Measurements from ENCODE around the gene RARA.

RARA gene

DNA sequence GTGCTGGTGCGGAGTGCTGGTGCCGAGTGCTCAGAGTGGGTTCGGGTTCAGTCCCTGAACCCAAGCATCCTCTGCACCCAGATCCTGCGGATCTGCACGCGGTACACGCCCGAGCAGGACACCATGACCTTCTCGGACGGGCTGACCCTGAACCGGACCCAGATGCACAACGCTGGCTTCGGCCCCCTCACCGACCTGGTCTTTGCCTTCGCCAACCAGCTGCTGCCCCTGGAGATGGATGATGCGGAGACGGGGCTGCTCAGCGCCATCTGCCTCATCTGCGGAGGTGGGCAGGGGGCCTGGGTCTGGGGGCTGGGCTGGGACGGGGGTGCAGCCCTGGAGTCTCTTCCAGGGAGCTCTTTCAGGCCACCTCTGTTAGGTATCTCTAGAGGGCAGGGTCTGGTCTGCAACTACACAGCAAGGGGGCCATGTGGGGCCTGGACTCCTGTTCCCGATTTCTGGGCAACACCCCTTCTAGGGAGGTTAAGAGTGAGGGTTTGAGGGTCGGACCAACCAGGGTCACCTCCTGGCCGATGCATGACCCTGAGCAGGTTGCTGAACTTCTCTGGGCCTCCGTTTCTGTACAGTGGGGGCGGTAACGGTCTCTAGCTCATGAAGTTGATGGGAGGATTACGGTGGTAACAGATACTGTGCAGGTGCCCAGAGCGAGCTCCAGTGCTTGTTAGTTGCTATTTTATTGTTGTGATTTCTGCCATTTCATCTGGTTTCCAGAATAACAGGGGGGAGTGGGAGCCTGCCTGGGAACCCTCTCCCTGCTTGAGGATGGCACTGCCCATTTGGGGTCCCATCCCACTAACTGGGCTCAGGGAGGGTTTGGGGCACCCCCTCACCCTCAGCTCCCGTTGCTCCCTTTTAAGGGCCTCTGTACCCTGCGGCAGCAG is 45.5 kb downstream of the RARA start (continued):
- peak; percentile 35 for TF ChIP-seq ZNF341 (tag by site-specific recombination; IDR thresholded peaks at IDR 0.05; ENCODE audit: low read depth)
- TF ChIP-seq, protein P1, sequence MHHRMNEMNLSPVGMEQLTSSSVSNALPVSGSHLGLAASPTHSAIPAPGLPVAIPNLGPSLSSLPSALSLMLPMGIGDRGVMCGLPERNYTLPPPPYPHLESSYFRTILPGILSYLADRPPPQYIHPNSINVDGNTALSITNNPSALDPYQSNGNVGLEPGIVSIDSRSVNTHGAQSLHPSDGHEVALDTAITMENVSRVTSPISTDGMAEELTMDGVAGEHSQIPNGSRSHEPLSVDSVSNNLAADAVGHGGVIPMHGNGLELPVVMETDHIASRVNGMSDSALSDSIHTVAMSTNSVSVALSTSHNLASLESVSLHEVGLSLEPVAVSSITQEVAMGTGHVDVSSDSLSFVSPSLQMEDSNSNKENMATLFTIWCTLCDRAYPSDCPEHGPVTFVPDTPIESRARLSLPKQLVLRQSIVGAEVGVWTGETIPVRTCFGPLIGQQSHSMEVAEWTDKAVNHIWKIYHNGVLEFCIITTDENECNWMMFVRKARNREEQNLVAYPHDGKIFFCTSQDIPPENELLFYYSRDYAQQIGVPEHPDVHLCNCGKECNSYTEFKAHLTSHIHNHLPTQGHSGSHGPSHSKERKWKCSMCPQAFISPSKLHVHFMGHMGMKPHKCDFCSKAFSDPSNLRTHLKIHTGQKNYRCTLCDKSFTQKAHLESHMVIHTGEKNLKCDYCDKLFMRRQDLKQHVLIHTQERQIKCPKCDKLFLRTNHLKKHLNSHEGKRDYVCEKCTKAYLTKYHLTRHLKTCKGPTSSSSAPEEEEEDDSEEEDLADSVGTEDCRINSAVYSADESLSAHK (tag by site-specific recombination; IDR thresholded peaks at IDR 0.05) = no peak
- TF ChIP-seq ZNF560 (tag by site-specific recombination; IDR thresholded peaks at IDR 0.05; ENCODE audit: borderline replicate concordance) = no peak
- TF ChIP-seq ZBTB8A (tag by site-specific recombination; IDR thresholded peaks at IDR 0.05) = peak; percentile 50; the same call in 1 of the 2 replicates
- TF ChIP-seq ZNF391 (tag by site-specific recombination; IDR thresholded peaks at IDR 0.05; ENCODE audit: borderline replicate concordance, low read depth) = no peak
- no peak for TF ChIP-seq ZNF514 (tag by site-specific recombination; IDR thresholded peaks at IDR 0.05)
- TF ChIP-seq ZNF704 (tag by site-specific recombination; IDR thresholded peaks at IDR 0.05) = no peak
- TF ChIP-seq ZNF544 (tag by site-specific recombination; IDR thresholded peaks at IDR 0.05) = no peak
- no peak for TF ChIP-seq ZNF426 (tag by site-specific recombination; IDR thresholded peaks at IDR 0.05)
- TF ChIP-seq PRDM10 (tag by site-specific recombination; IDR thresholded peaks at IDR 0.05) = peak; percentile 65; the same call in 1 of the 2 replicates

DNA sequence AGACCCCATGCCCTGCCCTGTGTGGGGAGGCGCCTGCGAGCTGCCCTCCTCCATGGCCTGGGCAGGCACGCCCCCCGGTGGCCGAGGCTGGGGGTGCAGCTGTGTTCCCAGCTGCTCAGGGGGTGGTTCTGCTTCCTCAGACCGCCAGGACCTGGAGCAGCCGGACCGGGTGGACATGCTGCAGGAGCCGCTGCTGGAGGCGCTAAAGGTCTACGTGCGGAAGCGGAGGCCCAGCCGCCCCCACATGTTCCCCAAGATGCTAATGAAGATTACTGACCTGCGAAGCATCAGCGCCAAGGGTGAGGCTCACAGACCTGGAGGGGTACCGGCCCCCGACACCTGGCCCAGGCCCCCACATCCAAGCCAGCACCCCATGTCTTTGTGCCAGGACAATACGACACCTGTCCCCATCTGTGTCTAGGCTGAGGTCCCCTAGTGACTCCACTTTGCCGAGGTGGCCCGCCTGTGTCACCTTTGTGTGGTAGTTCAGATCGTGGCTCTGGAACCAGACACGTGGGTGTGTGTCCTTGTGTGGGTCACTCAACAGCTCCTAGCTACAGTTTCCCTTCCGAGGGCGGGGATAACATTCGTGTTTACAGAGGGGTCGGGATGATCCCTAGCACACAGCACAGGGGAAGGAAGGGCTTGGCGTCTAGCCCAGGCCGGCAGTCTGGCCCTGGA is 46.3 kb downstream of the RARA start:
- ChIA-PET CTCF (interaction anchor here (0.6 to 16.1 kb wide), 39 partner anchors 10 to 342 kb away, joined by 3 to 453 read pairs (median 5); partner anchors contain the start of gene RARA), POLR2A (interaction anchor here (0.5 to 2.5 kb wide), 10 partner anchors 14 to 215 kb away, joined by 3 to 16 read pairs (median 5); partner anchors contain the start of genes CASC3 and RARA)
- H3K9me3 ChIP-seq (ENCODE audit: control insufficient read depth, insufficient read depth, low read depth, low read length) = no peaks in the 10 kb centered on the region
- H3K4me1 ChIP-seq (ENCODE audit: control insufficient read depth, insufficient read depth, low read length) = no peaks in the 10 kb centered on the region
- no peak overlapping the region for H3K27ac ChIP-seq (ENCODE audit: extremely low read depth, low read depth, low read length)
- H3K36me3 ChIP-seq (ENCODE audit: control insufficient read depth in 2 of 2, insufficient read depth in 1 of 2, low read length in 2 of 2) = peaks cover 6 to 36% of the 10 kb centered on the region in 2 experiments; a peak in 2 of 3 replicates
- no peak overlapping the region for H3K4me3 ChIP-seq (ENCODE audit: low read depth, low read length)
- TF ChIP-seq SP3 (tag by site-specific recombination; IDR thresholded peaks at IDR 0.05) = peak; percentile 18; the same call in 1 of the 2 replicates
- TF ChIP-seq GLIS2 (tag by site-specific recombination; IDR thresholded peaks at IDR 0.05) = peak; percentile 79; the same call in 1 of the 2 replicates
- peak; percentile 65 for TF ChIP-seq EGR2 (tag by site-specific recombination; IDR thresholded peaks at IDR 0.05; ENCODE audit: low read depth)
- peak; percentile 48; the same call in 1 of the 2 replicates for TF ChIP-seq SP7 (tag by site-specific recombination; IDR thresholded peaks at IDR 0.05)
- peak; percentile 70; the same call in 1 of the 2 replicates for TF ChIP-seq ZSCAN30 (tag by site-specific recombination; IDR thresholded peaks at IDR 0.05)
- TF ChIP-seq ZNF664 (tag by site-specific recombination; IDR thresholded peaks at IDR 0.05) = no peak
- peak; percentile 39; the same call in 1 of the 2 replicates for TF ChIP-seq ZNF121 (tag by site-specific recombination; IDR thresholded peaks at IDR 0.05)
- peak; percentile 41; the same call in 1 of the 2 replicates for TF ChIP-seq HIC1 (tag by site-specific recombination; IDR thresholded peaks at IDR 0.05)
- TF ChIP-seq, protein P2, sequence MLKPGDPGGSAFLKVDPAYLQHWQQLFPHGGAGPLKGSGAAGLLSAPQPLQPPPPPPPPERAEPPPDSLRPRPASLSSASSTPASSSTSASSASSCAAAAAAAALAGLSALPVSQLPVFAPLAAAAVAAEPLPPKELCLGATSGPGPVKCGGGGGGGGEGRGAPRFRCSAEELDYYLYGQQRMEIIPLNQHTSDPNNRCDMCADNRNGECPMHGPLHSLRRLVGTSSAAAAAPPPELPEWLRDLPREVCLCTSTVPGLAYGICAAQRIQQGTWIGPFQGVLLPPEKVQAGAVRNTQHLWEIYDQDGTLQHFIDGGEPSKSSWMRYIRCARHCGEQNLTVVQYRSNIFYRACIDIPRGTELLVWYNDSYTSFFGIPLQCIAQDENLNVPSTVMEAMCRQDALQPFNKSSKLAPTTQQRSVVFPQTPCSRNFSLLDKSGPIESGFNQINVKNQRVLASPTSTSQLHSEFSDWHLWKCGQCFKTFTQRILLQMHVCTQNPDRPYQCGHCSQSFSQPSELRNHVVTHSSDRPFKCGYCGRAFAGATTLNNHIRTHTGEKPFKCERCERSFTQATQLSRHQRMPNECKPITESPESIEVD (tag by site-specific recombination; IDR thresholded peaks at IDR 0.05) = no peak
- no peak for TF ChIP-seq GLI2 (tag by site-specific recombination; IDR thresholded peaks at IDR 0.05; ENCODE audit: borderline replicate concordance, low read depth)
